ENCODE measurements around the gene GLI3.

GLI3 gene

GRCh38 chr7:42105554-42106358 is 131.3 kb downstream of the GLI3 start:
- TF ChIP-seq CTCF (IDR thresholded peaks at IDR 0.05; ENCODE audit: extremely low read depth, insufficient read depth, missing control alignments): no peak
- in situ Hi-C loops (cut with MboI; ENCODE audit: low pct_unique_long_range_greater_than_20kb, low sequenced_read_pairs, unreplicated experiment): no loop called here
- no peak for DNase-seq (ENCODE audit: low spot score)

- in situ Hi-C loops (cut with MboI; ENCODE audit: low pct_unique_long_range_greater_than_20kb, low sequenced_read_pairs, unreplicated experiment): no loop called here
- no peak for TF ChIP-seq CTCF (IDR thresholded peaks at IDR 0.05; ENCODE audit: extremely low read depth, insufficient read depth, missing control alignments)
- DNase-seq (ENCODE audit: low spot score): no peak
Observed at GRCh38 chr7:42104694-42105093, 132.3 kb downstream of the GLI3 start.

GRCh38 chr7:42104231-42104630 is 132.8 kb downstream of the GLI3 start:
- TF ChIP-seq CTCF (IDR thresholded peaks at IDR 0.05; ENCODE audit: extremely low read depth, insufficient read depth, missing control alignments): no peak
- no peak for DNase-seq (ENCODE audit: low spot score)
- in situ Hi-C loops (cut with MboI; ENCODE audit: low pct_unique_long_range_greater_than_20kb, low sequenced_read_pairs, unreplicated experiment): no loop called here

GRCh38 chr7:42103456-42103855 is 133.6 kb downstream of the GLI3 start:
- no peak for TF ChIP-seq CTCF (IDR thresholded peaks at IDR 0.05; ENCODE audit: extremely low read depth, insufficient read depth, missing control alignments)
- no peak for DNase-seq (ENCODE audit: low spot score)
- in situ Hi-C loops (cut with MboI; ENCODE audit: low pct_unique_long_range_greater_than_20kb, low sequenced_read_pairs, unreplicated experiment): no loop called here

GRCh38 chr7:42103020-42103419 is 134.0 kb downstream of the GLI3 start:
- in situ Hi-C loops (cut with MboI; ENCODE audit: low pct_unique_long_range_greater_than_20kb, low sequenced_read_pairs, unreplicated experiment): no loop called here
- no peak for DNase-seq (ENCODE audit: low spot score)
- no peak for TF ChIP-seq CTCF (IDR thresholded peaks at IDR 0.05; ENCODE audit: extremely low read depth, insufficient read depth, missing control alignments)

GRCh38 chr7:42102301-42102700 is 134.7 kb downstream of the GLI3 start:
- in situ Hi-C loops (cut with MboI; ENCODE audit: low pct_unique_long_range_greater_than_20kb, low sequenced_read_pairs, unreplicated experiment): no loop called here
- DNase-seq (ENCODE audit: low spot score): no peak
- TF ChIP-seq CTCF (IDR thresholded peaks at IDR 0.05; ENCODE audit: extremely low read depth, insufficient read depth, missing control alignments): no peak

Measured in GM13977 (cell line).